NCI-H1048 (cell line): ENCODE data around the gene ZNF484.
"Not testable (repeated sequence)": the region's sequence is repeated elsewhere in the genome, so short reads cannot be mapped to it uniquely, and the experiment has no call there.

ENCODE experiments used
- DNase-seq: peaks from one replicate; lab custom pipeline; 2025; lab: John Stamatoyannopoulos, UW

ZNF484 gene

DNA sequence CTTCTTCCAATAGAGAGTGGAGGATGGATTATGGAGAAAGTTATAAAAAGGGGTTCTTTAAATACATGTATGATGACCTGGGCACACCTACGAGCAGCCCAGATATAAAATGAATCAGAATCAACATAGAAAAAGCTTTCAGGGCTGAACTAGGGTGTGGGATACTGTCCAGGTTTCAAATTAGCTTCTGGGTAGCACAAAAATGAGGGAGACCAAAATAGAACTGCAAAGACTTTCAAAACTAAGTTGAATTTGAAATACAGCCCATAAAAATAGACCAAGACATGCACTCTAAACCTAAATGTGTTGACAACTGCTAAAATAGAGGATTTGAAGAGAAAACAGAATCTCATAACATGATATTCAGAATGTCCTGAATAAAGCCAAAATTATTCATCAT is 17.0 kb downstream of the ZNF484 start:
- no peak for DNase-seq

DNA sequence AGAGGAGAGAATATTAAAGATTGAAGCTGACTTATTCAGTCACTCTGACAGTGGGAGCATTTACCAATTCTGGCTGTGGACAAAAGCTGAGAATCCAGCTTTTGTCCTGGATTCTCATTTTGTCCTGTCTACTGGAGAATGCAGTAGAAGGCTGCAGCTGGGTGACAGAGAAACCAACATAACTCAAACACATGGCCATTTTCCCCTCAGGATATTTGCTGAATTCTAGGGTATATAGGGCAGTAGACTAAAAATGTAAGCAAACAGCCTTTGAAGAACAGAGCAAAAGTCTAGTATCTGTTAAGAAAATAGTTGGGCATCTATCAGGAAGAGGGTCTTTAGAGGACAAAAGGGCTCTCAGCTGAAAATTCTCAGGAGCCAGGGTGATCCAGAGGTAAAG is 20.6 kb downstream of the ZNF484 start:
- no peak for DNase-seq

DNA sequence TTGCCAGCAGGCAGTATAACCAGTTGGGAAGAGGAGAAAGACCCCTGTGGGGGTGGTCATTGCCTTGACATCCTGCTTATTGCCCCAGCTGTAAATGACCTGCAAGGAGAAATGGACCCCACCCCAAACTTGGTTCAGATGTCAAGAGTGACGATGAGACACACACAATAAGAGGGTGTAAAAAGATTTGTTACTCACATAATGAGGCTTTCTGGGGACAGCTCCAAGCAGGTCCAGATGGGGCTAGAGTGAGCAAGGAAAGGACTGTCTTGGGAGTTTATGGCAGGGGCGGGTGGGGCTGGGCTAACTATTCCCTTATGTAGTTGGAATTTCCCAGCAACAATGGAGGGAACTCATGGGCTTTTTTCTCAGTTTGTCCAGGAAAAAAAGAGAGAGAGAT is 24.1 kb downstream of the ZNF484 start:
- DNase-seq, result no peak

DNA sequence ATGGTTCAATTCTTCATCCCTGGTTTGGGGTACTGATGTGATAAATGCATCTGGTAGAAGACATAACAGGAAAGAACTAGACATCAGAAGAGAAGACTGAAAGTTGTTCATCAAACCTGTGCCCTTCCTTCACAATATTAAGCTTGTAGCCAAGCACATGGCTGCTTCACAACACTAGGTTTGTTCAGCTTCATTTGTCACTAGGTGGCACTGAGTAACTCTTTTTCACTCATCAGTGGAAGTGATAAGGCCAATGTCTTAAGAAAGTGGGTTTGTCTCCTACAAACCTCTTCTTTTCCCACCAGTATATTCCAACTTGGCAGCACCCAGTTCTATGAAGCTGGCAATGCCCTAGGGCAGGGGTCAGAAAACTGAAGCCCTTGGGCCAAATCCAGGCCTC is 26.9 kb downstream of the ZNF484 start:
- DNase-seq, result no peak

DNA sequence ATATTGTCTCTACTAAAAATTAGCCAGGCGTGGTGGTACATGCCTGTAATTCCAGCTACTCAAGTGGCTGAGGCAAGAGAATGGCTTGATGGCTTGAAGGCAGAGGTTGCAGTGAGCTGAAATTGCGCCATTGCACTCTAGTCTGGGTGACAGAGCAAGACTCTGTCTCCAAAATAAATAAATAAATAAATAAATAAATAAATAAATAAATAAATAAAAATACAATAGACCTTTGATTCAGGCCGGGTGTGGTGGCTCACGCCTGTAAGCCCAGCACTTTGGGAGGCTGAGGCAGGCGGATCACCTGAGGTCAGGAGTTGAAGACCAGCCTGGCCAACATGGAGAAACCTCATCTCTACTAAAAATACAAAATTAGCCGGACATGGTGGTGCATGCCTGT is 29.1 kb downstream of the ZNF484 start:
- not testable (repeated sequence) for DNase-seq

DNA sequence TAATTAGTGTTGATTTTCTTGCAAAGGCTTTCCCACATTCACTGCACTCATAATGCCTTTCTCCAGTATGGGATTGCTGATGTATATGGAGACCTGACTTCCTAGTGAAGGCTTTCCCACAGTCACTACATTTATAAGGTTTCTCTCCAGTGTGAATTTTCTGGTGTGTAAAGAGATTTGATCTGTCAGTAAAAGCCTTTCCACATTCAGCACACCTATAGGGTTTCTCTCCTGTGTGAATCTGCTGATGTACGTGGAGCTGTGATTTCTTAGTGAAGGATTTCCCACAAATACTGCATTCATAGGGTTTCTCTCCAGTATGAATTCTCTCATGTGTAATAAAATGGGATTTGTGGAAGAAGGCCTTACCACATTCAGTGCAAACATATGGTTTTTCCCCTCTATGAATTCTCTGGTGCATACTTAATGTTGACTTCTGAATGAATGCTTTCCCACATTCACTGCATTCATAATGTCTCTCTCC is 31.1 kb downstream of the ZNF484 start:
- no peak for DNase-seq

DNA sequence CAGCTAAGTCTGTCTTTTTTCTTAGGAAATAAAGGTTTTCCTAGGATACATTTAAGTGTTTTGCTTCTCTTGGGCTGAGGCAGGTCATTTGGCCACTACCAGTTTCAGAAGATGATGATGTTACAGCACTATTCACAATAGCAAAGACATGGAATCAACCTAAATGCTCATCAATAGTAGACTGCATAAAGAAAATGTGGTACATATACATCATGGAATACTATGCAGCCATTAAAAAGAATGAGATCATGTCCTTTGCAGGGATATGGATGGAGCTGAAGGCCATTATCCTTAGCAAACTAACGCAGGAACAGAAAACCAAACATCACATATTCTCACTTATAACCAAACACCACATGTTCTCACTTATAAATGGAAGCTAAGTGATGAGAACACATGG is 39.4 kb downstream of the ZNF484 start:
- not testable (repeated sequence) for DNase-seq

DNA sequence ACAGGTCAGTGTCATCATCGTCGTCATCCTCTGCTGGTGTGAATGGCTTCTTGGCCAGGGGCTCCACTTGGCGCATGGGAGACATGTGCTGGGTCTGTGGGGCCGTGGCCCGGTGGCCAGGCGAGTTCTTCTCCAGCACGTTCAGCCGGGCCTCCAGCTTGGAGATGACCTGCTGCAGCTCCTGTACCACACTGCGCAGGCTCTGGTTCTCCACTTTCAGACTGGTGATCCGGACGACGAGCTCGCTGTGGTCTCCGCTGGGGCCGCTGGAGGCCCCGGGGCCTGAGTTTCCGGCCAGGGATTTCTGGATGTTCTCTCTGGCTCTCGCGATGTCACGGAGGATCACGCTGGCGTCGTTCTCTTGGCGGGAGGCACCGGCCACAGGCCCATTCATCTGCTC is 40.6 kb downstream of the ZNF484 start:
- no peak for DNase-seq

DNA sequence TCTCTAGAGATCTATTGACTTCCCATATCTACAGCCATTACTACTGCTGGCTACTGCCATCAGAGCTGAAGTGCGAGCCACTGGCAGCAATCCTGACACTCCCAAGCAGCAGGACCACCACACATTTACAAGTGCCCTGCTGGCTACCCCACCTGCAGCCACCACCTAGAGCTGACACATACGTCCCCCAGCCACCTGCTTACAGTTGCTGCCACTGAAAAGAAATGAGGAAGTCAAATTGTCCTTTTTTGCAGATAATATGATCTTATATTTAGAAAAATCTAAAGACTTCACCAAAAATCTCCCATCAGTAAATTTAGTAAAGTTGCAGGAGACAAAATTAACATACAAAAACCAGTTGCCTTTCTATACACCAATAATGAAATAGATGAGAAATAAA is 48.4 kb downstream of the ZNF484 start:
- DNase-seq, result no peak

DNA sequence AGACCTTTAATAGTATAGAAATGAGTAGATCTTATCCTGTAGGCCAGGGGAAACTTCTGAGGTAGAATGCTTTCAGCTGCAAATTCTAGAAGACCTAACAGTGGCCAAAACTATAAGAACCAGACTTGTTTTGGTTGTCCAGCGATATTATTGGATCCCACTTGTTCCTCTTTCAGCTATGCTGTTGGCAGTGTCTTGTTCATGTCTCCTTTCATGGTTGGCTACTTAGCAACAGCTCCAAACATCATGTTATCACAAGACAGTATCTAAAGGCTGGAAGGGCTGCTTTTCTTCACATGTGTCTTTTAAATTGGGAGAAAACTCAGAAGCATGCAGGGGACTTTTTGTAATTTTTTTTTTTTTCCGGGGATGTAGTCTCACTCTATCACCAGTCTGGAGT is 52.8 kb downstream of the ZNF484 start:
- not testable (repeated sequence) for DNase-seq

DNA sequence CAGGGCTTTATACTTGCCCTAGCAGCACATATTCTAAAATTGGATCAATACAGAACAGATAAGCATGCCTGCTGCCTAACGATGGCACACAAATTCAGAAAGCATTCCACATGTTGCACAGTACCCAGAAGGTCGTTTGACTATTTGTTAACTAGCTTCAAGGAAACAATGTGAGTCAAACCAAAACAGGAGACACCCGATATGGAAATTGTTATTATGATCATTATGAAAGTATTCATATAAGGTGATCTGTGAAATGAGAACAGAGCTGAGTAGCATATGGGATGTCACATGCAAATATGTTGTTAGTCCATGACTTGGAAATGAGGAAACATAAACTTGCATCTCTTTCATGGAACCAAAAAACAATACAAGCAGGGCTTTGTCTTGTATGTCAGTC is 56.9 kb downstream of the ZNF484 start:
- DNase-seq, result no peak

DNA sequence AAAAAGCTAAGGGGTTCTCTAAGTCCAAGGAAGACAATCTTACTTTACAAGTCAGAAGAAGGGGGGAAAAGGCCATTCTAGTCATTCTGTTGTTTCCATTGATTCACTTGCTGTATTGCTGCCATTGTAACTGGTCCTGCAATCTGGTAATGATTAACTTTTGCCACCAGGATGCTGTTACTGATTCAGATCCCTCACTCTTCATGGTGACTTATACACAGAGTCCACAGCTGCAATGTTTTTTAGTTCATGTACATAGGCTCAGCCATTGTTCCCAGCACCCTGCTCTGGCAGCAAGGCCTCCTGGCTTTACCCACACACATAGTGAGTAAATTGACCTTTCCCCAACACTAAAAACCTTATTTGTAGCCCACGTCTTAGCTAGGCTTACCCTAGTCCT is 57.9 kb downstream of the ZNF484 start:
- not testable (repeated sequence) for DNase-seq

DNA sequence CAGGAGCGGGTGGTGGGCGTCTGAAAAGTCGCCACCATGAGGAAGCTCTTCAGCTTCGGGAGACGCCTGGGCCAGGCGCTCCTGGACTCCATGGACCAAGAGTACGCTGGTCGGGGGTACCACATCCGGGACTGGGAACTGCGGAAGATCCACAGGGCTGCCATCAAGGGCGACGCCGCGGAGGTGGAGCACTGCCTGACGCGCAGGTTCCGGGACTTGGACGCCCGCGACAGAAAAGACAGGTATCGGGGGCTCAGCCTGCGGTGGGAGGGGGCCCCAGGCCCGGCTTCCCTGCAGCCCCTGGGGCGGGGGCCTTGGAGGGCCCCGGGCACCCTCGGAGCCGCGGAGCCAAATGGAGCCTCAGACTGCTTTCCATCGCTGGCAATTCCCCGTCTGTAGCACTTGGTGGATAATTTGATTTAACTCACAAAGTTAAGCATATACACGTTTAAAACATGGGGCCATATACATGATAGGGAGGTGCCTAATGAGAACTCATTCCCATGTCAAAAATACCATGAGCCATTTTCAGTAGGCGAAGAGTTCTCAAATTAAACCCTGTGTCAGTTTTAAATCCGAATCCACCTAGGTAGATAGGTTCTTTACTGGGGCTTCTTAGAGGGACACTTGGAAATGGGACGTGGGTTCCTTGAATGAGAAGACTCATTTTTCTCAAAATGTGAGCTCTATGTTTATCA is 68.1 kb downstream of the ZNF484 start:
- not testable (repeated sequence) for DNase-seq

DNA sequence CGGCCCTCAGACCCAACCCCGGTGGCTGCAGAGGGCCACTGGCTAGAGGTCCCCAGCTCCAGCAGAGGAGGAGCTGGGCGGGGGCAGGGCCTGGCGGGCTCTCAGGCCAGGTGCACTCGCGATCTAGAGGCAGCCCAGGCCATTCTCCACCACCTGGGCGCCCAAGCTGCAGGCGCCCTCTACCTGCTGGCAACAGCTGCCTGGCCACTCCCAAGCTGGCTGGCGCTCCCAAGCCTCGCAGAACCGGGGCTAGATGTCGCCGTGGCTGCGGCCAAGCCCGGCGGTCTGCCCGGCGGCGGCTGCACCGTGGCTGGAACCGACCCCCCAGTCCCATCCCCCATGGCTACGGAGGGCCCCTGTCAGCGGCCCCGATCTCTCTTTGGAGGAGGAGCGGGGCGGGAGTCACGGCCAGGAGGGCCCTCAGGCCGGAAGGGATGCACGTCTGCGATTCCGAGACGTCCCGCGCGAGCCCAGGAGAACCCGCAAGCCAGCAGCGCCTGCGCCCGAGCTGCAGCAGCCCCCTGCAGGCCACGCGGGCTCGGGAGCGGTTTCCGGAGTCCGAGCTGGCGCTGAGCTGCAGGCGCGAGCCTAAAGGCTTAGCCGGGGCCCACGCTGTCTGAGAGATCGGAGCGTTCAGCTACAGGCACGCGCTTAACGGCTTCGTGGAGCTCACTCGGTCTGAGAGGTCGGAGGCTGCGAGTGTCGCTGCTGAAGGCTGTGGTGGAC is 68.9 kb downstream of the ZNF484 start:
- DNase-seq, result no peak

DNA sequence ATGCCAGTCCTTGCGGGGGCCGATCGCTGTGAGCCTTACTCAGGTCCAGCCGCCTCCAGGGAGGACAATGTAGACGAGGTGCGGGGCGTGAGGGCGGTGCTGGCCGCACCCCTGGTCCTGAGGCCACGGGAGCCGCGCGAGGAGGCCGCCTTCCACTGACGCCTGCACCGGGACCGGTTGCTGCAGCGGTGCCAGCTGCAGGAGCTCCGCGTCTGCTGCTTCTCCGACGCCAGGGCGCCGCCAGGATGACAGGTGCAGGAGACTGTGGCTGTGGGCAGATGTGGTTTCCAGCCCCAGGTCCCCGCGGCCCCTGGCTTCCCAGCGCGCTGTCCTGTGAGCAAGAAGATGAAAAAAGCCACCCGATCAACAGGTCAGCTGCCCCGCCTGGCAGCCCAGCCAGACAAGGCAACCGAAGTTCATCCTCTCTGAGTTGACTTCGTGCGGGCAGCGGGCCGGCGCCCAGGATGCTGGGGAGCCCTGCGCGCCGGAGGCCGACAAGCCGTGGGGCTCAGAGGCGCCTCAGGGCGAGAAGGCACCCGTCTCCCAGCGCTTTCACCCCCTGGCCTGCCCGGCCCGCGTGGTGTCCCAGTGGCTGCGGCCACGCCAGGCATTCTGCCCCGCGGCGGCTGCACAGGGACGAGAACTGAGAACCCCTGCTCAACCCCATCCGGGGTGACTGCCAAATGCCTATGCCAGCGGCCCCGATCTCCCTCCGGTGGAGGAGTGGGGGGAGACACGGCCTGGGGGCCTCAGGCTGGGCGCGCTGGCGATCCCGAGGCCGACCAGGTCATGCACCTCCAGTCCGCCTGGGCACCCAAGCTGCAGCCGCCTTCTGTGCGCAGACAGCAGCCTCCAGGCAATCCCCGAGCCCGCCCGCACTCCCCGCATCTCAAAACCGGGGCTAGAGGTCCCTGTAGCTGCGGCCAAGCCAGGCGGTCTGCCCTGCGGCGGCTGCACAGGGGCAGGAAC is 69.8 kb downstream of the ZNF484 start:
- DNase-seq, result no peak

DNA sequence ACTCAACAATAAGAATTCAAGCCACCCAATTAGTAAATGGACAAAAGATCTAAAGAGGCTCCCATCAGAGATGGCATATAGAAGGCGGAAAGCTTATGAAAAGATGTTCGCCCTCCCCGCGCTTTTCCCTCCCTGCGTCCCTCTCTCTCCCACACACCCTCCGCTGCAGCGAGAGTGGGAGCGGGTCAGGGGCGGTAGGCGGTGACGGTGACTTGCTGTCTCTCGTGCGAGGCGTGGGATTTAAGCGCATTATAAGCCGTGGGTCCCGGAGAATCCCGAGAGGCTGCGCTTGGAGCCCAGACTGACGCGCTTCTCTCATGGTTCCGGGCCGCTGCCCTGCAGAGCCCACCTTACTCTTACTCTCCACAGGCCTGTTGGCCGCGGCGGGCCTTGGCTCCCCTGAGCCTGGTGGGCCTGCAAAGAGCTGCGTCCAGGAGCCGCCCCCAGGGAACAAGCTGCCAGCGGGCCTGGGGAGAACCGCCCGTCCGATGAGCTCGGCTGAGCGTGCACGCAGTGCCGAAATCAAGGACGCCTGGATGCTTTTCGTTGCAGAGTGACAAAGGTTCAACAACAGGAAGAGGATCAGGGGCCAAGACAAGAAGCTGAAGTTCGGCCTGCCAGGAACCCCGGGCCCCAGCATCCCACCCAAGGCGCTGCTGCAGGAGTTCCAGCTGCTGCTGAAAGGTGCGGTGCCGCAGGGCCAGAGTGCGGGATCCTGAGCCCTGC is 70.6 kb downstream of the ZNF484 start:
- DNase-seq, result no peak

DNA sequence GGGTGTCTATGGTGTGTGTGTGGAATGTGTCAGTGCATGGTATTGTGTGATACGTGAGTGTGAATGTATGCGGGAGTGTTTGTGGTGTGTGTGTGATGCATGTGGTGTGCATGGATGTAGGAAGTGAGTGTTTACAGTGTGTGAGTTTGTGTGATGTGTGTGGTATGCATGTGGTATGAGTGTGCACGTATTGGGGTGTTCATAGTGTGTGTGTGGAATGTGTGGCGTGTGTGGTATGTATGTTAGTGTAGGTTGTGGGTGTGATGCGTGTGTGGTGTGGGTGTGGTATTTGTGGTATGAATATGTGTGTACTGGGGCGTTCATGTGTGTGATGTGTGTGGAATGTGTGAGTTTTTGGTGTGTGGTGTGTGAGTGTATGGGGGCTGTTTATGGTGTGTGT is 73.1 kb downstream of the ZNF484 start:
- DNase-seq, result no peak

DNA sequence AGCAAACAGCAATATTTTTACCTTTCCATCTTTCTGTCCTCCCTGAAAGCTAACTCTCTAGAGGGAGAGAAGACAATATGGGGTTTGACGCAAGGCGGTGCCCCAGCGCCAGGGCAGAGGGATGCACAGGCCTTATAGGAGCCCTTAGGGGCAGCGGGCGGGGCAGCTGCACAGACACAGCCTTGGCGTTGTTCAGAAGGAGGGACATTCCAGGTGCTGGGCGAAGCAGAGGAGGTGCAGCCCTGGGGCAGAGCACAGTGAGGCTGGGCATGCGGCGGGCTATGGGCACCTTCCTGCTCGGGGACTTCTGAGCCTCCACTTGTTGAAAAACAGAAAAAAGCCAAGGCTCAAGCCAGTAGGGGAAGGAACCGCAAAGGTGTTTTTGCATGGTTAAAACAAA is 79.5 kb downstream of the ZNF484 start:
- DNase-seq, result no peak

DNA sequence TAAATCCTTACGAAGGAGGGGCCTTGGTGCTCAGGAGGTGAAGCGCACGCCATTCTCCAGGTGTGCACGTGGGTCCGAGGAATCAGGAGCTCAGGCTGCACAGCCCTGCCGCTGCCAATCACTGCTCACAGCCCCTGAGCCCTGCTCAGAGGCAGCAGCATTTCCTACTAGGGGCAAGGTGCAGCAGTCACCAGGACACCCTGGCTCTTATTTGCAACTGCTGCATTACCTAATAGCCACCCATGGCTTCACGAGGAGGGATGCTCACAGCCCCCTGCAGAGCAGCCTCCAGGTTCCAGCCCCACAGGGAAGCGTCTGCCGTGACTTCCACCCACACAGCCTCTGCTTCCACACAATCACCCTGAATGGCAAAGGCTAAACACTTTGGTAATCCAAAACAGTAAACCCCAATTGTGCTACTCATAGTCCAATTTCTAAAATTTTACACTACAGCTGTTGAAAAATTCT is 81.5 kb downstream of the ZNF484 start:
- DNase-seq, result not testable (repeated sequence)

DNA sequence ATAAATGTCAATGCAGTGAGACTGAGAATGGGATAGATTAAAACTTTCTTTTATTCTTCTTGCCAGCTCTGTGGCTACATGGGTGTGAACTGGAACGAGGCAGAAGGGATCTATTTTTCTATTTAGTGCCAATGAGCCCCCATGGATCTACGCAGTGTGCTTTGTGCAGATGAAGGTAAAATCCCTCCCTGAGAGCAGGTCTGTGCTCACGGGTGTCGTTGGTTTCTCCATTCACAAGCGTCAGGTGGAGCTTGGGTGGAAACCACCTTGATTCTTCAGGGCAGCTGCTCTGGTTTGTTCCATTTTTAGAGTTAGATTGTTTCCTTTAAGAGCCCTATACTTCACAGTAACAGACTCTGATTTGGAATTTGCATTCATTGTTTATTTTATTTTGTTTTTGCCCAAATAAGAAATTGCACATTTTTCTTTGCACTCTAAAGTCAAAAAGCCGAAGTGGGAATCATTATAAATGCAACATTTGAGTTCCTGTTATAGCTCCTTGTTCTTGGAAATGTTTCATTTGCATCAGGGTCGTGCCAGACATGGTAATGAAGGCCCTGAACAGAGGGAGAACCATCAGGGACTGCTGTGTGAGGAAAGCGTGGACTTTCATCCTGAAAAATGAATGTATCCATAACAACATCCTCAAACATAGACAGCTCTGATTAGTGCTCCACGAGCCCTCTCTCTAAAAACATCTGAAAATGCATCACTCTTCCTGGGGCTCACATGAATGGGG is 82.1 kb downstream of the ZNF484 start:
- no peak for DNase-seq
